Measurements from ENCODE around the gene PEDS1. TPM values are rescaled to one million over a fixed set of nuclear protein-coding genes. Genes with fewer than 3 reads are reported as not detected.

The PEDS1 gene
- total and polyA plus RNA-seq, 2 of the 13 experiments (the other 11 are each of a cell fraction or from before 2014, with no cell fraction given), result 30.5 to 93.9 TPM

DNA sequence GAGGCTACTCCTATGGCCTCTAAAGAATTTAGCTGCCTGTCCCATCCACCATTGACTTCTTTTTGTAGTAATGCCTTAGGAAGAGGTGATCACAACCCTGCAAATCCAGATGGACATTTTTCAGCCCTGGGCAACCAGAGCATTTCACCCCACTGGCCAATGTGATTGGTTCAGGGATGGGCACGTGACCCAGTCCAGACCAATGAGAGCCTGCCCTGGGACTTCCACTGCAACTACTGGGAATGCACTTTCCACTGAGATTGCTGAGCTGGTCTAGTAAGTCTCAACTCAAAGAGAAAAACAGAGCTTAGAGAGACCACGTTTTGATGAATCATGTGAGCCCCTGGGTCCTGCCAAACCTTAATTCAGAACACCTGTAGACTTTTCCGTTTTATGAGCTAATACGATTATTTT lies 31.7 kb downstream of the PEDS1 start (continued):
- TF ChIP-seq, protein P1, sequence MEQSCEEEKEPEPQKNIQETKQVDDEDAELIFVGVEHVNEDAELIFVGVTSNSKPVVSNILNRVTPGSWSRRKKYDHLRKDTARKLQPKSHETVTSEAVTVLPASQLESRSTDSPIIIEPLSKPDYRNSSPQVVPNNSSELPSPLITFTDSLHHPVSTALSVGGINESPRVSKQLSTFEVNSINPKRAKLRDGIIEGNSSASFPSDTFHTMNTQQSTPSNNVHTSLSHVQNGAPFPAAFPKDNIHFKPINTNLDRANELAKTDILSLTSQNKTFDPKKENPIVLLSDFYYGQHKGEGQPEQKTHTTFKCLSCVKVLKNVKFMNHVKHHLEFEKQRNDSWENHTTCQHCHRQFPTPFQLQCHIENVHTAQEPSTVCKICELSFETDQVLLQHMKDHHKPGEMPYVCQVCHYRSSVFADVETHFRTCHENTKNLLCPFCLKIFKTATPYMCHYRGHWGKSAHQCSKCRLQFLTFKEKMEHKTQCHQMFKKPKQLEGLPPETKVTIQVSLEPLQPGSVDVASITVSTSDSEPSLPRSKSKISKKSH (CRISPR knock-in tag; IDR thresholded peaks at IDR 0.05; ENCODE audit: borderline replicate concordance), result no peak
- 0 out of 2 replicates have a peak, but pooled peaks have one; percentile 59 for TF ChIP-seq POLR2AphosphoS2 (IDR thresholded peaks at IDR 0.05; ENCODE audit: low read depth, low read length)
- TF ChIP-seq ZSCAN30 (CRISPR knock-in tag; IDR thresholded peaks at IDR 0.05), result no peak
- peak; percentile 30; the same call in 1 of the 2 replicates for TF ChIP-seq POLR2G (IDR thresholded peaks at IDR 0.05; ENCODE audit: low read depth, low read length)
- TF ChIP-seq ZNF792 (CRISPR knock-in tag; IDR thresholded peaks at IDR 0.05), result 0 out of 2 replicates have a peak, but pooled peaks have one; percentile 30
- no peak for TF ChIP-seq GATA4 (IDR thresholded peaks at IDR 0.05; ENCODE audit: borderline replicate concordance, low read depth)
- TF ChIP-seq, protein P2, sequence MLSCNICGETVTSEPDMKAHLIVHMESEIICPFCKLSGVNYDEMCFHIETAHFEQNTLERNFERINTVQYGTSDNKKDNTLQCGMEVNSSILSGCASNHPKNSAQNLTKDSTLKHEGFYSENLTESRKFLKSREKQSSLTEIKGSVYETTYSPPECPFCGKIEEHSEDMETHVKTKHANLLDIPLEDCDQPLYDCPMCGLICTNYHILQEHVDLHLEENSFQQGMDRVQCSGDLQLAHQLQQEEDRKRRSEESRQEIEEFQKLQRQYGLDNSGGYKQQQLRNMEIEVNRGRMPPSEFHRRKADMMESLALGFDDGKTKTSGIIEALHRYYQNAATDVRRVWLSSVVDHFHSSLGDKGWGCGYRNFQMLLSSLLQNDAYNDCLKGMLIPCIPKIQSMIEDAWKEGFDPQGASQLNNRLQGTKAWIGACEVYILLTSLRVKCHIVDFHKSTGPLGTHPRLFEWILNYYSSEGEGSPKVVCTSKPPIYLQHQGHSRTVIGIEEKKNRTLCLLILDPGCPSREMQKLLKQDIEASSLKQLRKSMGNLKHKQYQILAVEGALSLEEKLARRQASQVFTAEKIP (CRISPR knock-in tag; IDR thresholded peaks at IDR 0.05; ENCODE audit: borderline replicate concordance), result no peak
- no peak for TF ChIP-seq ZC3H4 (CRISPR knock-in tag; IDR thresholded peaks at IDR 0.05; ENCODE audit: borderline replicate concordance)
- TF ChIP-seq NFYB (CRISPR knock-in tag; IDR thresholded peaks at IDR 0.05), result peak; percentile 80
- TF ChIP-seq, protein P3, sequence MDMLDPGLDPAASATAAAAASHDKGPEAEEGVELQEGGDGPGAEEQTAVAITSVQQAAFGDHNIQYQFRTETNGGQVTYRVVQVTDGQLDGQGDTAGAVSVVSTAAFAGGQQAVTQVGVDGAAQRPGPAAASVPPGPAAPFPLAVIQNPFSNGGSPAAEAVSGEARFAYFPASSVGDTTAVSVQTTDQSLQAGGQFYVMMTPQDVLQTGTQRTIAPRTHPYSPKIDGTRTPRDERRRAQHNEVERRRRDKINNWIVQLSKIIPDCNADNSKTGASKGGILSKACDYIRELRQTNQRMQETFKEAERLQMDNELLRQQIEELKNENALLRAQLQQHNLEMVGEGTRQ (IDR thresholded peaks at IDR 0.05; ENCODE audit: low read depth, low read length), result peak; percentile 88
- TF ChIP-seq, protein P3 (CRISPR knock-in tag; IDR thresholded peaks at IDR 0.05; ENCODE audit: borderline replicate concordance), result peak; percentile 85; the same call in 1 of the 2 replicates
- 0 out of 2 replicates have a peak, but pooled peaks have one; percentile 40 for TF ChIP-seq NFE2 (CRISPR knock-in tag; IDR thresholded peaks at IDR 0.05)
- no peak for TF ChIP-seq ATF7 (IDR thresholded peaks at IDR 0.05)
- TF ChIP-seq ATF7 (CRISPR knock-in tag; IDR thresholded peaks at IDR 0.05), result 0 out of 2 replicates have a peak, but pooled peaks have one; percentile 4
- no peak for TF ChIP-seq ZNF446 (CRISPR knock-in tag; IDR thresholded peaks at IDR 0.05)
- TF ChIP-seq IKZF1 (IDR thresholded peaks at IDR 0.05), result no peak
- TF ChIP-seq, protein P4, sequence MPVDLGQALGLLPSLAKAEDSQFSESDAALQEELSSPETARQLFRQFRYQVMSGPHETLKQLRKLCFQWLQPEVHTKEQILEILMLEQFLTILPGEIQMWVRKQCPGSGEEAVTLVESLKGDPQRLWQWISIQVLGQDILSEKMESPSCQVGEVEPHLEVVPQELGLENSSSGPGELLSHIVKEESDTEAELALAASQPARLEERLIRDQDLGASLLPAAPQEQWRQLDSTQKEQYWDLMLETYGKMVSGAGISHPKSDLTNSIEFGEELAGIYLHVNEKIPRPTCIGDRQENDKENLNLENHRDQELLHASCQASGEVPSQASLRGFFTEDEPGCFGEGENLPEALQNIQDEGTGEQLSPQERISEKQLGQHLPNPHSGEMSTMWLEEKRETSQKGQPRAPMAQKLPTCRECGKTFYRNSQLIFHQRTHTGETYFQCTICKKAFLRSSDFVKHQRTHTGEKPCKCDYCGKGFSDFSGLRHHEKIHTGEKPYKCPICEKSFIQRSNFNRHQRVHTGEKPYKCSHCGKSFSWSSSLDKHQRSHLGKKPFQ (CRISPR knock-in tag; IDR thresholded peaks at IDR 0.05; ENCODE audit: insufficient replicate concordance), result no peak
- TF ChIP-seq RAD51 (IDR thresholded peaks at IDR 0.05; ENCODE audit: borderline replicate concordance), result peak; percentile 17; the same call in 1 of the 2 replicates
- TF ChIP-seq RFX5 (IDR thresholded peaks at IDR 0.05; ENCODE audit: low read depth, low read length), result peak; percentile 82
- peak; percentile 81 for TF ChIP-seq NFYC (CRISPR knock-in tag; IDR thresholded peaks at IDR 0.05)

Data from HepG2 (cell line).